HCT116 (cell line): ENCODE results near the gene IL10RB. TPM values are rescaled to one million over a fixed set of nuclear protein-coding genes. Genes with fewer than 3 reads are reported as not detected.

Experiments
- ATAC-seq: fragments of 200-7000 bp; cut with Tn5 transposase; 2 replicates; pipeline ENCODE4 v1.9.1; 2020; ENCODE audit warnings: mild to moderate bottlenecking, moderate library complexity
- BruUV-seq: library from RNA; stranded (reverse); fragments of 400-500 nt; replicated peaks from 2 replicates; lab custom pipeline; 2021; lab: Mats Ljungman, UMichigan
- CTCF ChIA-PET: fragments of 300-600 bp; sonication (Branson Sonifier 250); formaldehyde crosslinking; loops from one replicate; lab custom pipeline; 2021; ENCODE audit warnings: antibody characterized with exemption; lab: Charles Lee
- POLR2A ChIA-PET: fragments of 300-600, 350-600 bp; sonication (Branson Sonifier 250); formaldehyde crosslinking; loops from one replicate; lab custom pipeline; 2021; ENCODE audit warnings: antibody characterized with exemption; lab: Charles Lee
- RAD21 ChIA-PET, 2 experiments: fragments of 300-600 bp; sonication (Branson Sonifier 250); formaldehyde crosslinking; loops; one replicate each; lab custom pipeline; 2023; ENCODE audit warnings: low total read pairs in 2 of 2; ENCODE audit not compliant: uncharacterized antibody in 2 of 2, unreplicated experiment in 2 of 2, low non-redundant PET in 1 of 2; lab: Charles Lee
- DNase-seq: peaks from one replicate; pipeline ENCODE4 v3.0.0-alpha.2; 2010; ENCODE audit warnings: low read depth, low spot score
- H2AFZ ChIP-seq: fragments of 200-600 bp; shearing (Covaris generic), sonication (generic); 2 replicates; pipeline ENCODE4 v1.6.1; 2017; ENCODE audit warnings: low read depth, mixed run types, mixed read lengths, antibody characterized with exemption, low read length; ENCODE audit not compliant: poor library complexity, severe bottlenecking
- H3K27ac ChIP-seq: 2 replicates; pipeline ENCODE4 v1.5.1; 2012; ENCODE audit warnings: low read depth, low read length
- H3K27me3 ChIP-seq: fragments of 200-600 bp; sonication (generic); 2 replicates; pipeline ENCODE4 v1.6.1; 2016; ENCODE audit warnings: mixed run types, low read length, mixed read lengths; ENCODE audit not compliant: insufficient read depth
- H3K36me3 ChIP-seq, 2 experiments: fragments of 200-500 bp in 1 of 2; fragments of 200-600 bp in 1 of 2; sonication (Bioruptor generic) in 1 of 2; sonication (generic) in 1 of 2; 2 replicates each; pipeline versions ENCODE4 v1.5.1 to v1.6.1; 2014 to 2016; ENCODE audit warnings: low read length in 2 of 2, inconsistent platforms in 1 of 2, mixed read lengths in 1 of 2, mixed run types in 1 of 2; ENCODE audit not compliant: insufficient read depth in 2 of 2, control insufficient read depth in 1 of 2
- H3K4me1 ChIP-seq, 2 experiments: fragments of 200-600 bp in 1 of 2; sonication (generic) in 1 of 2; 2 replicates each; pipeline versions ENCODE4 v1.5.1 to v1.6.1; 2012 to 2017; ENCODE audit warnings: low read length in 2 of 2, inconsistent platforms in 1 of 2, mild to moderate bottlenecking in 1 of 2, mixed read lengths in 1 of 2, mixed run types in 1 of 2, moderate library complexity in 1 of 2; ENCODE audit not compliant: insufficient read depth in 2 of 2, control insufficient read depth in 1 of 2
- H3K4me2 ChIP-seq: fragments of 200-600 bp; sonication (generic); 2 replicates; pipeline ENCODE4 v1.6.1; 2017; ENCODE audit warnings: mixed run types, low read length, mixed read lengths
- H3K4me3 ChIP-seq, 2 experiments: fragments of 200-600 bp in 1 of 2; sonication (generic) in 1 of 2; replicated peaks in 1 of 2; 2 replicates each; pipeline ENCODE4 v1.5.1; 2011 to 2016; ENCODE audit warnings: low read length in 2 of 2, control low read depth in 1 of 2, low read depth in 1 of 2, mild to moderate bottlenecking in 1 of 2, mixed read lengths in 1 of 2, mixed run types in 1 of 2
- H3K79me2 ChIP-seq: fragments of 200-600 bp; sonication (generic); 2 replicates; pipeline ENCODE4 v1.6.1; 2017; ENCODE audit warnings: mild to moderate bottlenecking, mixed run types, low read length, moderate library complexity, mixed read lengths; ENCODE audit not compliant: insufficient read depth
- H3K9ac ChIP-seq: fragments of 200-600 bp; sonication (generic); 2 replicates; pipeline ENCODE4 v1.6.1; 2016; ENCODE audit warnings: low read length, mixed read lengths
- H3K9me2 ChIP-seq: fragments of 200-600 bp; sonication (generic), shearing (Covaris generic); 2 replicates; pipeline ENCODE4 v1.6.1; 2017; ENCODE audit warnings: mixed run types, mild to moderate bottlenecking, moderate library complexity; ENCODE audit not compliant: insufficient read depth
- H3K9me3 ChIP-seq, 2 experiments: fragments of 200-500 bp in 1 of 2; fragments of 200-600 bp in 1 of 2; sonication (Bioruptor generic) in 1 of 2; sonication (generic) in 1 of 2; 2 replicates each; pipeline ENCODE4 v1.6.1; 2014 to 2017; ENCODE audit warnings: low read length in 2 of 2, mixed read lengths in 2 of 2, inconsistent platforms in 1 of 2, low read depth in 1 of 2, mild to moderate bottlenecking in 1 of 2, mixed run types in 1 of 2, moderate library complexity in 1 of 2; ENCODE audit not compliant: control insufficient read depth in 1 of 2, insufficient read depth in 1 of 2
- H4K20me1 ChIP-seq: fragments of 200-600 bp; sonication (generic), shearing (Covaris generic); 2 replicates; pipeline ENCODE4 v1.6.1; 2017; ENCODE audit warnings: mixed run types, mild to moderate bottlenecking, moderate library complexity; ENCODE audit not compliant: insufficient read depth
- ATF3 ChIP-seq: IDR thresholded peaks from 2 replicates; pipeline ENCODE4 v1.6.1; 2012
- CBX3 ChIP-seq: IDR thresholded peaks from 2 replicates; pipeline ENCODE4 v1.6.1; 2012; ENCODE audit warnings: low read depth
- CEBPB ChIP-seq: IDR thresholded peaks from 2 replicates; pipeline ENCODE4 v1.6.1; 2012; ENCODE audit warnings: low read depth
- EGR1 ChIP-seq: IDR thresholded peaks from 2 replicates; pipeline ENCODE4 v1.6.1; 2012; ENCODE audit warnings: low read depth
- ELF1 ChIP-seq: IDR thresholded peaks from 2 replicates; pipeline ENCODE4 v1.6.1; 2012; ENCODE audit warnings: low read depth, borderline replicate concordance
- EZH2 ChIP-seq: fragments of 200-600 bp; sonication (generic); IDR thresholded peaks from 2 replicates; pipeline ENCODE4 v1.6.1; 2017; ENCODE audit warnings: antibody characterized with exemption, mixed run types
- FOSL1 ChIP-seq: IDR thresholded peaks from 2 replicates; pipeline ENCODE4 v1.6.1; 2012; ENCODE audit warnings: low read depth
- MAX ChIP-seq: IDR thresholded peaks from 2 replicates; pipeline ENCODE4 v1.6.1; 2012
- POLR2AphosphoS5 ChIP-seq: IDR thresholded peaks from 2 replicates; pipeline ENCODE4 v1.6.1; 2011; ENCODE audit warnings: mild to moderate bottlenecking, low read depth, low read length, moderate library complexity
- REST ChIP-seq: IDR thresholded peaks from 2 replicates; pipeline ENCODE4 v1.6.1; 2012; ENCODE audit warnings: low read depth
- SIN3A ChIP-seq: IDR thresholded peaks from 2 replicates; pipeline ENCODE4 v1.6.1; 2012; ENCODE audit warnings: low read depth
- SRF ChIP-seq: IDR thresholded peaks from 2 replicates; pipeline ENCODE4 v1.6.1; 2012; ENCODE audit warnings: low read depth
- TCF7L2 ChIP-seq: IDR thresholded peaks from 2 replicates; pipeline ENCODE4 v1.7.0; 2011; ENCODE audit warnings: borderline replicate concordance, inconsistent platforms; ENCODE audit not compliant: insufficient read depth, insufficient read length; ENCODE audit errors: extremely low read depth
- ZBTB33 ChIP-seq: IDR thresholded peaks from 2 replicates; pipeline ENCODE4 v1.6.1; 2011; ENCODE audit warnings: mild to moderate bottlenecking, low read length, moderate library complexity; ENCODE audit not compliant: insufficient replicate concordance; ENCODE audit errors: extremely low read depth
- ZFX ChIP-seq: fragments of 450-650 bp; IDR thresholded peaks from 2 replicates; pipeline ENCODE4 v1.6.1; 2017
- intact Hi-C: fragments of 100-400 bp; cut with micrococcal nuclease; formaldehyde crosslinking; loops from 2 replicates; pipeline ENCODE4 v1.10.0; 2022
- total RNA-seq: library from RNA; stranded (reverse); gene quantifications from one replicate; pipeline ENCODE4 v1.2.1, GENCODE V29; 2021; ENCODE audit not compliant: unreplicated experiment

The IL10RB gene
- total RNA-seq, 1 experiment from 2014 or later = 13.7 TPM

- no peak overlapping the region for H2AFZ ChIP-seq
- intact Hi-C loops = no loop called here
- TF ChIP-seq MAX = no peak
- no peak for TF ChIP-seq ELF1
- no peak for TF ChIP-seq ZBTB33
- TF ChIP-seq CEBPB = no peak
- no peak for TF ChIP-seq TCF7L2
- TF ChIP-seq ZFX = no peak
- no peak for TF ChIP-seq POLR2AphosphoS5
- TF ChIP-seq EGR1 = no peak
- no peak for TF ChIP-seq ATF3
- no peak for TF ChIP-seq SIN3A
- no peak for TF ChIP-seq REST
- TF ChIP-seq EZH2 = no peak
- no peak for TF ChIP-seq SRF
- TF ChIP-seq CBX3 = no peak
- TF ChIP-seq FOSL1 = no peak
- TF ChIP-seq, all 23 proteins: peak for 0
- POLR2A ChIA-PET = no interaction called here
- Histone ChIP-seq H3K4me2 (no peak overlapping the region), H3K27ac (no peak overlapping the region), H3K36me3 (peaks cover 0 to 15% of the 10 kb centered on the region in 2 experiments; a peak in 1 of 4 replicates), H3K4me3 (no peak overlapping the region), H3K9me2 (no peaks in the 10 kb centered on the region), H3K4me1 (peaks cover 0 to 2% of the 10 kb centered on the region in 2 experiments; a peak in 1 of 4 replicates), H3K79me2 (peaks cover 41% of the 10 kb centered on the region), H3K9ac (no peak overlapping the region), H4K20me1 (no peaks in the 10 kb centered on the region), H3K27me3 (no peaks in the 10 kb centered on the region), H3K9me3 (peaks cover 5 to 10% of the 10 kb centered on the region in 2 experiments; a peak in 3 of 4 replicates)
- CTCF ChIA-PET = interaction anchor here (1.4 kb wide), 1 partner anchor 30 kb away, joined by 5 read pairs; no protein-coding TSS in a partner anchor
- no peak for ATAC-seq
- no peak for DNase-seq
- RAD21 ChIA-PET = no interaction called here
- no TSS peak for BruUV-seq
Measured at GRCh38 chr21:33330726-33331125, 64.6 kb downstream of the IL10RB start.
